Transverse colon (tissue), 4 donors: Measurements from ENCODE around the gene AGRN. TPM values are rescaled to one million over a fixed set of nuclear protein-coding genes. Genes with fewer than 3 reads are reported as not detected.
"Not testable (repeated sequence)": the region's sequence is repeated elsewhere in the genome, so short reads cannot be mapped to it uniquely, and the experiment has no call there.

Experiments used
- DNase-seq: peaks from one replicate; pipeline ENCODE4 v3.0.0-alpha.2; 2019
- H3K27ac ChIP-seq, 4 donors: fragments of 200-600 bp; sonication (generic); 2 replicates each; pipeline ENCODE4 v1.5.1; 2016 to 2018; ENCODE audit warnings: inconsistent platforms in 4 of 4
- H3K27me3 ChIP-seq: fragments of 200-600 bp; sonication (generic); 2 replicates; pipeline ENCODE4 v1.5.1; 2017; ENCODE audit warnings: inconsistent platforms
- H3K36me3 ChIP-seq, 4 donors: fragments of 200-600 bp; sonication (generic); 2 replicates each; pipeline ENCODE4 v1.5.1; 2017 to 2019; ENCODE audit warnings: inconsistent platforms in 4 of 4
- H3K4me1 ChIP-seq, 4 donors: fragments of 200-600 bp; sonication (generic); 2 replicates each; pipeline ENCODE4 v1.5.1; 2017 to 2020; ENCODE audit warnings: inconsistent platforms in 4 of 4
- H3K4me3 ChIP-seq, 4 donors: fragments of 200-600 bp; sonication (generic); 1 replicate in 1 of 4; 2 replicates in 3 of 4; pipeline versions ENCODE4 v1.5.1 to v1.6.1; 2017 to 2019; ENCODE audit warnings: inconsistent platforms in 4 of 4
- H3K9me3 ChIP-seq, 2 donors: fragments of 200-600 bp; sonication (generic); 2 replicates each; pipeline ENCODE4 v1.5.1; 2017 to 2019; ENCODE audit warnings: inconsistent platforms in 2 of 2
- CTCF ChIP-seq, 5 experiments: fragments of 200-600 bp in 3 of 5; fragments of 450-650 bp in 2 of 5; sonication (generic) in 3 of 5; IDR thresholded peaks; 1 replicate in 2 of 5; 2 replicates in 3 of 5; pipeline ENCODE4 v1.5.1; 2016 to 2017; ENCODE audit warnings: antibody characterized with exemption in 5 of 5, inconsistent platforms in 3 of 5, mild to moderate bottlenecking in 2 of 5, moderate library complexity in 1 of 5
- EP300 ChIP-seq: sonication (generic); formaldehyde crosslinking; IDR thresholded peaks from one replicate; pipeline ENCODE4 v1.6.1; 2017; ENCODE audit warnings: antibody characterized with exemption, low read depth
- POLR2A ChIP-seq: fragments of 450-650 bp; IDR thresholded peaks from one replicate; pipeline ENCODE4 v1.6.1; 2016; ENCODE audit warnings: antibody characterized with exemption, mild to moderate bottlenecking, moderate library complexity
- POLR2AphosphoS5 ChIP-seq, 3 donors: sonication (generic); formaldehyde crosslinking; IDR thresholded peaks; one replicate each; pipeline ENCODE4 v1.6.1; 2016; ENCODE audit warnings: antibody characterized with exemption in 3 of 3
- WGBS, 2 donors: methylation state at CpG; one replicate each; pipeline ENCODE4 v1.1.5; 2018; ENCODE audit warnings: low coverage in 1 of 2; 5-methylcytosine and 5-hydroxymethylcytosine counted together
- in situ Hi-C, 4 donors: fragments of 200-750 bp; cut with MboI; loops; one replicate each; pipeline versions ENCODE4 v1.15.0 to v1.15.1; 2017; ENCODE audit warnings: low sequenced_read_pairs in 3 of 4, low pct_ligation_motif_present in 1 of 4, low pct_unique_long_range_greater_than_20kb in 1 of 4
- intact Hi-C: fragments of 100-400 bp; cut with DNase I; formaldehyde crosslinking; loops from one replicate; pipeline ENCODE4 v1.15.1; 2023; ENCODE audit warnings: low total_unique reads
- total RNA-seq, 4 donors: library from RNA; depleted of rRNA; stranded (reverse); fragments of >200 nt; gene quantifications; one replicate each; pipeline ENCODE4 v1.1.0, GENCODE V29; 2016

AGRN gene
- total RNA-seq, 4 donors from 2014 or later: 25.4 to 132 (median 44.8) TPM

- Histone ChIP-seq H3K27ac (peak overlapping the region in 3 of 4 donors; percentile 57 to 68 (median 62)), H3K36me3 (no peaks in the 10 kb centered on the region), H3K27me3 (peaks cover 26% of the 10 kb centered on the region), H3K4me1 (peaks cover 19 to 44% (median 39%) of the 10 kb centered on the region in 4 donors), H3K9me3 (no peaks in the 10 kb centered on the region), H3K4me3 (peak overlapping the region in 1 of 4 donors; percentile 5)
- WGBS, 2 donors: 27 to 30% methylated on average over 4 to 14 of the region's 21 CpGs
- TF ChIP-seq EP300: no peak
- TF ChIP-seq CTCF (IDR thresholded peaks at IDR 0.05): no peak
- TF ChIP-seq POLR2A: no peak
- TF ChIP-seq POLR2AphosphoS5 (IDR thresholded peaks at IDR 0.05): no peak
- peak; percentile 36 for DNase-seq
- intact Hi-C loops: no loop called here
- in situ Hi-C loops: no loop called here
Measured at GRCh38 chr1:1004780-1005697, 14.9 kb upstream of the AGRN start.

- Histone ChIP-seq H3K36me3 (no peaks in the 10 kb centered on the region), H3K27ac (peak overlapping the region in 3 of 4 donors; percentile 57 to 68 (median 62)), H3K27me3 (peaks cover 19% of the 10 kb centered on the region), H3K4me1 (peaks cover 18 to 36% (median 31%) of the 10 kb centered on the region in 4 donors), H3K9me3 (no peaks in the 10 kb centered on the region), H3K4me3 (peak overlapping the region in 1 of 4 donors; percentile 5)
- WGBS, 2 donors: 55% methylated on average over 22 of the region's 23 CpGs; no CpG with 5 or more reads in 1 of the 2 donors
- DNase-seq: no peak
- intact Hi-C loops: no loop called here
- TF ChIP-seq POLR2AphosphoS5 (IDR thresholded peaks at IDR 0.05) (no peak), EP300 (no peak), CTCF (IDR thresholded peaks at IDR 0.05) (no peak), POLR2A (no peak)
- in situ Hi-C loops: no loop called here
Measured at GRCh38 chr1:1005774-1006304, 14.1 kb upstream of the AGRN start.

GRCh38 chr1:1006305-1007159 is 13.4 kb upstream of the AGRN start:
- peaks cover 12 to 29% (median 24%) of the 10 kb centered on the region in 4 donors for H3K4me1 ChIP-seq
- intact Hi-C loops: no loop called here
- peaks cover 12% of the 10 kb centered on the region for H3K27me3 ChIP-seq
- in situ Hi-C loops: no loop called here
- TF ChIP-seq CTCF (IDR thresholded peaks at IDR 0.05): no peak
- TF ChIP-seq POLR2A: peak; percentile 46
- TF ChIP-seq EP300: peak; percentile 26
- peak in 2 of 3 donors; percentile 75 to 85 for TF ChIP-seq POLR2AphosphoS5 (IDR thresholded peaks at IDR 0.05)
- H3K4me3 ChIP-seq: peak overlapping the region in 1 of 4 donors; percentile 5
- 70% methylated on average over 35 of the region's 37 CpGs; no CpG with 5 or more reads in 1 of the 2 donors for WGBS, 2 donors
- no peaks in the 10 kb centered on the region for H3K9me3 ChIP-seq
- DNase-seq: peak; percentile 85
- peak overlapping the region in 3 of 4 donors; percentile 57 to 68 (median 62) for H3K27ac ChIP-seq
- no peaks in the 10 kb centered on the region for H3K36me3 ChIP-seq

GRCh38 chr1:1010131-1010530 is 9.8 kb upstream of the AGRN start:
- H3K36me3 ChIP-seq, H3K27me3 ChIP-seq, DNase-seq, H3K9me3 ChIP-seq, H3K4me3 ChIP-seq, in situ Hi-C loops, H3K27ac ChIP-seq: not testable (repeated sequence)
- H3K4me1 ChIP-seq: peaks cover 15 to 41% (median 32%) of the 10 kb centered on the region in 4 donors
- 57 to 82% methylated on average over 1 to 8 of the region's 8 CpGs for WGBS, 2 donors
- intact Hi-C loops: loop anchor here (10.0 kb wide), 1 partner anchor 365 kb away; the partner anchor contains the start of gene AURKAIP1
